SJSA1 (cell line): ENCODE measurements around the gene THY1. TPM values are rescaled to one million over a fixed set of nuclear protein-coding genes. Genes with fewer than 3 reads are reported as not detected.
A peak's percentile ranks its signal among the peaks of the same experiment; 100 is the strongest.
"Not testable (repeated sequence)": the region's sequence is repeated elsewhere in the genome, so short reads cannot be mapped to it uniquely, and the experiment has no call there.

Source experiments
- DNase-seq, 2 experiments: peaks; one replicate each; pipeline ENCODE4 v3.0.0-alpha.2; 2015 to 2020; ENCODE audit warnings: low spot score in 2 of 2, low read depth in 1 of 2
- H3K27ac ChIP-seq: fragments of 250-450 bp; sonication (Bioruptor Pico); 2 replicates; pipeline ENCODE4 v1.5.1; 2020; ENCODE audit warnings: mild to moderate bottlenecking, moderate library complexity
- H3K27me3 ChIP-seq: fragments of 250-450 bp; sonication (Bioruptor Pico); replicated peaks from 2 replicates; pipeline ENCODE4 v1.5.1; 2020; ENCODE audit warnings: mild to moderate bottlenecking, moderate library complexity
- H3K36me3 ChIP-seq: fragments of 250-450 bp; sonication (Bioruptor Pico); 2 replicates; pipeline ENCODE4 v1.5.1; 2020; ENCODE audit warnings: mild to moderate bottlenecking
- H3K4me1 ChIP-seq: fragments of 250-450 bp; sonication (Bioruptor Pico); replicated peaks from 2 replicates; pipeline ENCODE4 v1.6.1; 2021; ENCODE audit warnings: mild to moderate bottlenecking
- H3K4me3 ChIP-seq: fragments of 250-450 bp; sonication (Bioruptor Pico); 2 replicates; pipeline ENCODE4 v1.5.1; 2020; ENCODE audit warnings: mild to moderate bottlenecking
- H3K9me3 ChIP-seq: fragments of 250-450 bp; sonication (Bioruptor Pico); replicated peaks from 2 replicates; pipeline ENCODE4 v1.5.1; 2020; ENCODE audit warnings: mild to moderate bottlenecking
- total RNA-seq: library from RNA; depleted of rRNA; stranded (reverse); fragments of >200 nt; shearing (Covaris generic); gene quantifications from 2 replicates; pipeline ENCODE4 v1.2.3, GENCODE V29; 2014

The THY1 gene
- total RNA-seq, 1 experiment from 2014 or later = 51.6 TPM

GRCh38 chr11:119418759-119419158, 4.2 kb downstream of the THY1 start:
- Histone ChIP-seq H3K36me3 (no peaks in the 10 kb centered on the region), H3K4me1 (peaks cover 30% of the 10 kb centered on the region), H3K27ac (no peak overlapping the region), H3K4me3 (no peak overlapping the region), H3K9me3 (no peaks in the 10 kb centered on the region), H3K27me3 (no peaks in the 10 kb centered on the region)
- DNase-seq = no peak

DNA sequence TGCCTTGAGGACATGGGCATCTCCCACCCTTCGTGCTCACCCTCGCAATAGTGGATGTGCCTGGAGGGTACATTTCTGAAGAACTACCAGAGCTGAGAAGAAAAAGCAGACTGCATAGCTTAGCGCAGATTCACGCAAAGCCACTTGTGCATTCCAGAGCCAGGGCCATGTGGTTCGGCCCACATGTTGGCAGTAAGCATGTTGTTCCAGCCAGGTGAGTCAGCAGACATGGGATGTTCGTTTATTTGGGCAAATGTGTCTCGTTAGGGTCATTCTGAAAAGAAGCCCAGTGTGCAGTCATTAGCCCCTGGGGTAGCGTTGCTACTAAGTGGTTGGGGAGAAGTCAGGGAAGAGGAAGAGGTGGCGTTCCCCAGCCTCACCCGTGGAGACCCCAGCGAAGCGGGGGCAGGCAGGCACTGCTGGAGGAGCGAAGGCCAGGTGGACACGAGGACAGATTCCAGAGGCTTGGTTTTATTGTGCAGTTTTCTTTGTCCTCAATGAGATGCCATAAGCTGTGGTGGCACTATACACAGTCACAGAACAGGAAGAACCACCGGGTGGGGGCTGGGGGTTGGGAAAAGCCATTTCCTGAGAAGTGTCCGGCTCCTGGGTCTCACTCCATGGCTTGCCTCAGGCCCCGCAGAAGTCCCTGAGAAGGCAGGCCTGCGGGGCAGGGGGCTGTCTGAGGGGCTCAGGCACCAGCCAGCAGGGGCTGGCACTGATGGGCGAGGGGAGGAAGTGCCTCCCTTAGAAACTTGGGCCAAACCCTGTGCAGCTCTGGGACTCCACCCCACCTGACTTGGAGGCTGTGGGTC, 5.0 kb downstream of the THY1 start:
- no peaks in the 10 kb centered on the region for H3K27me3 ChIP-seq
- no peak overlapping the region for H3K4me3 ChIP-seq
- H3K9me3 ChIP-seq = no peaks in the 10 kb centered on the region
- peak overlapping the region; percentile 85 for H3K27ac ChIP-seq
- no peaks in the 10 kb centered on the region for H3K36me3 ChIP-seq
- DNase-seq = peak in 1 of 2 experiments; percentile 70
- H3K4me1 ChIP-seq = peaks cover 30% of the 10 kb centered on the region

GRCh38 chr11:119416606-119417580, 6.1 kb downstream of the THY1 start:
- DNase-seq = peak in 1 of 2 experiments; percentile 39
- Histone ChIP-seq H3K9me3 (no peaks in the 10 kb centered on the region), H3K27me3 (no peaks in the 10 kb centered on the region), H3K27ac (peak overlapping the region; percentile 85), H3K36me3 (no peaks in the 10 kb centered on the region), H3K4me3 (no peak overlapping the region), H3K4me1 (peaks cover 26% of the 10 kb centered on the region)

DNA sequence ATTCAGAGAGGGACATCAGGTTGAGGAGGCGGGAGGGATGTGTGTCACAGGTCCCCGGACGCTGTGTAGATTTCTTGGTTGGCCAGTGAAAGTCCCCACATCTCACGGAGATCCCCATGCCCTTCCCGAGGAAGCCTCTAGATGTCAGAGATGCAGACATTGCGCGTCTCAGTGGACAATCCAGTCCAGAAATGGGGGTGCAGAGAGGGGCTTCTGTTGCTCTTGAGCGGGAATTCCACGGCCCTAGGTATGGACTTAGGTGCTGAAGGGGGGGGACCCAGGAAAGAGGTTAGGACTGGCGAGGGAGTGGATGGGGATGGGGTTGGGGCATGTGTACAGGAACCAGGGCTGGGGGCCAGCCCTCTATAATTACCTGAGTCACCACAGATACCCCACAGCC, 7.0 kb downstream of the THY1 start:
- no peak overlapping the region for H3K4me3 ChIP-seq
- peaks cover 19% of the 10 kb centered on the region for H3K4me1 ChIP-seq
- no peaks in the 10 kb centered on the region for H3K9me3 ChIP-seq
- DNase-seq = no peak
- no peaks in the 10 kb centered on the region for H3K36me3 ChIP-seq
- no peak overlapping the region for H3K27ac ChIP-seq
- H3K27me3 ChIP-seq = no peaks in the 10 kb centered on the region

DNA sequence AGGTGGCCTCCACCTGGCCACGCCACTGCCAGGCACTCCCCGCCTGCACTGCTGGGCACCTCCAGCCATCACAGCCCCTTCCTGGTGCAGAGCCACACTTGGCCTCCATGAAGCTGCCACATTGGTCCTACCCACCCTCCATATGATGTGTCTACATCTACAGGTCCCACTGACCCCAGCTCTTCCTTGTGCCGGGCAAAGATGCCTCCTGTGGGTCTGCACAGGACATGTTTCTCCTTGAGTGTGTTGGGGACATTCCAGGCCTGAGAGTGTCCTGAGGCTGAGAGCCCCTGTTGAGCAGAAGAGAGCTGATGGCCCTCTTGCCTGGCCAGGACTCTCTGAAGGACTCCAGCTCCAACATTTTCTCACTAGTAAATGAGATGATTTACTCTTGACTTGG, 7.5 kb downstream of the THY1 start:
- no peak overlapping the region for H3K4me3 ChIP-seq
- no peak for DNase-seq
- no peaks in the 10 kb centered on the region for H3K36me3 ChIP-seq
- H3K27me3 ChIP-seq = no peaks in the 10 kb centered on the region
- H3K4me1 ChIP-seq = peaks cover 19% of the 10 kb centered on the region
- H3K27ac ChIP-seq = no peak overlapping the region
- H3K9me3 ChIP-seq = no peaks in the 10 kb centered on the region

DNA sequence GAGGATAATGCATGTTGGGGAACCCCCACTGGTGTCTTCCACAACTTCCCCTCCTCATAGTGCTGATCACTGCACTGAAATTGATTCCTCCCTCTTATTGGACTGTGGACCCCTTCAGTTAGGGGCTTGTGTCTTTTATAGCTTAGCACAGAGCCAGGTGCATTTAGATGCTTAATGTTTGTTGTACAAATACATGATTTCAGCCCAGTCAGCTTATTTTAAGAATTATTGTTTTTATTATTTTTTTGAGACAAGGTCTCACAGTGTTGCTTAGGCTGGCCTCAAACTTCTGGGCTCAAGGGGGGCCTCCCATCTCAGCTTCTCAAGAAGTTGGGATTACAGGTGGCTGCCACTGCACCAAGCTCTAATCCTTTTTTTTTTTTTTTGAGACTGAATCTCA, 8.2 kb downstream of the THY1 start:
- H3K4me3 ChIP-seq = no peak overlapping the region
- H3K4me1 ChIP-seq = peaks cover 19% of the 10 kb centered on the region
- DNase-seq = no peak
- H3K27me3 ChIP-seq = no peaks in the 10 kb centered on the region
- no peak overlapping the region for H3K27ac ChIP-seq
- no peaks in the 10 kb centered on the region for H3K9me3 ChIP-seq
- no peaks in the 10 kb centered on the region for H3K36me3 ChIP-seq

DNA sequence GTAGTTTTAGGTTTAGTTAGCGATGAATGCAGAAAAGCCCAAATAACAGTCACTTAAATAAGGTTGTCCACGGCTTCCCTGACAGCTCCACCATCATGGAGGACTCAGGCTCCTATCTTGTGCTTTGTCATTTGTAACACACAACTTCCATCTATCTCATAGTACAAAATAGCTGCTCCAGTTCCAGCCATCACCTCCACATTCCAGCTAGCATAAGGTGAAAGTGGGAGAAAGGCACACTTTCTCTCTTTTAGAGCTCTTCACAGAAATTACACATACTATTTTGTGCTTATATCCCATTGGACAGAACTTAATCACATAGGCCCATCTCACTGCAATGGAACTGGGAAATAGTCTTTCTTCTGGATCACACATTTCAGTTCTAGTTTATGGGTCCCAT, 8.7 kb downstream of the THY1 start:
- H3K27me3 ChIP-seq = no peaks in the 10 kb centered on the region
- H3K36me3 ChIP-seq = no peaks in the 10 kb centered on the region
- H3K9me3 ChIP-seq = no peaks in the 10 kb centered on the region
- peaks cover 19% of the 10 kb centered on the region for H3K4me1 ChIP-seq
- DNase-seq = no peak
- H3K27ac ChIP-seq = no peak overlapping the region
- no peak overlapping the region for H3K4me3 ChIP-seq

DNA sequence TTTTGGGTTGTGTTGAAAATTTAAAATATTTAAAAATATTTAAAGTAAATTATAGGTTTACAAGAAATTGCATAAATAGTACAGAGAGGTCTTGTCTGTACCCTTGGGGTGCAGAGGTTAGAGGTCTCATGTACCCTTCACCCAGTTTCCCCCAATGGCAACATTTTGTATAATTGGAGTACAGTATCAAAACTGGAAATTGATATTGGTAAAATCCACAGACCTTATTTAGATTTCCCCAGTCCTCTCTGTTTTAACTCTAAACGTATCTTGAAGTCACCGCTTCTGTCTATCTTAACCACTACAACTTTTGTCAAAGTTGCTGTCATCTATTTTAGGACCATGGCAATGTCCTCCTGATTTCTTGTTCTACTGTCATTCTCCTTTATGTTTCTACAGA, 10.9 kb downstream of the THY1 start:
- peaks cover 3% of the 10 kb centered on the region for H3K4me1 ChIP-seq
- H3K36me3 ChIP-seq = no peaks in the 10 kb centered on the region
- H3K4me3 ChIP-seq = no peak overlapping the region
- no peak overlapping the region for H3K27ac ChIP-seq
- DNase-seq = no peak
- no peaks in the 10 kb centered on the region for H3K27me3 ChIP-seq
- H3K9me3 ChIP-seq = no peaks in the 10 kb centered on the region

DNA sequence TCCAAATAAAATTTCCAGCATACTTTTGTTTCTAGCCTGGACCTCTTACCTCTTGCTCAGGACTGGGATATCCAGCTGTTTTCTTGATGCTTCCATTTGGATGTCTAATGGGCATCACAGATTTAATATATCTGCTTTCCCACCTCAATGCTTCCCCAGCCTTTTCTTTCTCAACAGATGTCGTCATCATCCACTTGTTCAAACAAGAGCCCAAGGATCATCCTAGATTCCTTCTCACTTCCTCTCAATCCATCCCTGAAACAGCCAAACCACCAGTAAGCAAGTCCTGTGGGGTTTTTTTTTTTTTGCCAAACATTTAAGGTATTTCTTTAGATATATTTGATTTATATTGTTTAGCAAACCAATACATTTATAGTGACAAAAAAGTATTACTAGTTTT, 12.5 kb downstream of the THY1 start:
- Histone ChIP-seq H3K27ac (no peak overlapping the region), H3K4me1 (no peaks in the 10 kb centered on the region), H3K27me3 (no peaks in the 10 kb centered on the region), H3K36me3 (no peaks in the 10 kb centered on the region), H3K9me3 (no peaks in the 10 kb centered on the region), H3K4me3 (no peak overlapping the region)
- DNase-seq = no peak

- DNase-seq = no peak
- H3K27me3 ChIP-seq = no peaks in the 10 kb centered on the region
- no peaks in the 10 kb centered on the region for H3K4me1 ChIP-seq
- no peak overlapping the region for H3K27ac ChIP-seq
- H3K36me3 ChIP-seq = no peaks in the 10 kb centered on the region
- H3K4me3 ChIP-seq = no peak overlapping the region
- H3K9me3 ChIP-seq = no peaks in the 10 kb centered on the region
Measured at GRCh38 chr11:119409731-119410130, 13.2 kb downstream of the THY1 start.

- Histone ChIP-seq H3K27ac (no peak overlapping the region), H3K27me3 (no peaks in the 10 kb centered on the region), H3K36me3 (no peaks in the 10 kb centered on the region), H3K4me1 (no peaks in the 10 kb centered on the region), H3K4me3 (no peak overlapping the region), H3K9me3 (no peaks in the 10 kb centered on the region)
- DNase-seq = no peak
Measured at GRCh38 chr11:119406005-119406404, 17.0 kb downstream of the THY1 start.

DNA sequence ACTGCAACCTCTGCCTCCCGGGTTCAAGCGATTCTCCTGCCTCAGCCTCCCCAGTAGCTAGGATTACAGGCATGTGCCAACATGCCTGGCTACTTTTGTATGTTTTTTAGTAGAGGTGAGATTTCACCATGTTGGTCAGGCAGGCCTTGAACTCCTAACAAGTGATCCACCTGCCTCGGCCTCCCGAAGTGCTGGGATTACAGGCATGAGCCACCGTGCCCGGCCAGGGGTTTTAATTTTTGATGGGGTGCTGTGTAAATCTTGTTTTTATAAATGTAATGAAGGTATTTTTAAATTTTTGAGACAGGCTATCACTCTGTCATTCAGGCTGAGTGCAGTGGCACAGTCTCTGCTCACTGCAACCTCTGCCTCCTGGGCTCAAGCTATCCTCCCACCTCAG, 17.5 kb downstream of the THY1 start:
- H3K4me1 ChIP-seq, H3K4me3 ChIP-seq, H3K27ac ChIP-seq, H3K9me3 ChIP-seq, H3K36me3 ChIP-seq, DNase-seq, H3K27me3 ChIP-seq: not testable (repeated sequence)

DNA sequence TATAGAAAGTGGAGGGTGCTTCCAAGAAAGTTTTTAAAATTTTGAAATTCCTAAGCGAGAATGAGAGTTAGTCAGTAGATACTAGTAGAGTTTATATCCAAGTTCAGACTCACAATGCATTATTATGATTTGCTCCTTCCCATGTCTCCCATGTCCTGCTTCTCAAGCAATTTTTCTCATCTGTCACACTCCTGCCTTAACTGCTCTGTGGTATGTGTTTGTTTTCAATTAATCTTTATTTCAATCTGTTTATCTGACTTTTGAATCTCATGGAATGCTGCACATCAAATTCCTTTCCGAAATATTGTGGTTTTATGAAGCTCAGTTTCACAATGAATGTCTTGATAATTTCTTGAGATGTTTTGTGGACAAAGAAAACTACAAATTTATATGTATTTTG, 18.1 kb downstream of the THY1 start:
- H3K9me3 ChIP-seq = no peaks in the 10 kb centered on the region
- H3K27ac ChIP-seq = no peak overlapping the region
- H3K4me1 ChIP-seq = no peaks in the 10 kb centered on the region
- H3K27me3 ChIP-seq = no peaks in the 10 kb centered on the region
- DNase-seq = no peak
- H3K36me3 ChIP-seq = no peaks in the 10 kb centered on the region
- no peak overlapping the region for H3K4me3 ChIP-seq

- DNase-seq = no peak
- no peaks in the 10 kb centered on the region for H3K4me1 ChIP-seq
- H3K9me3 ChIP-seq = no peaks in the 10 kb centered on the region
- H3K36me3 ChIP-seq = no peaks in the 10 kb centered on the region
- no peak overlapping the region for H3K27ac ChIP-seq
- no peaks in the 10 kb centered on the region for H3K27me3 ChIP-seq
- H3K4me3 ChIP-seq = no peak overlapping the region
Measured at GRCh38 chr11:119403021-119403420, 20.0 kb downstream of the THY1 start.
